ENCODE results near the gene PLEKHM1.
A peak's percentile ranks its signal among the peaks of the same experiment; 100 is the strongest.

Gene PLEKHM1

GRCh38 chr17:45413498-45413923 lies 77.0 kb downstream of the PLEKHM1 start:
- Histone ChIP-seq H3K9me2 (replicated peaks; ENCODE audit: low read depth, low read length) (no peaks in the 10 kb centered on the region), H3K4me3 (ENCODE audit: low read length, poor library complexity, severe bottlenecking) (no peak overlapping the region), H3K36me3 (ENCODE audit: insufficient read depth, low read length) (no peaks in the 10 kb centered on the region), H3K4me2 (ENCODE audit: low read depth, low read length, poor library complexity, severe bottlenecking) (no peak overlapping the region), H3F3A (ENCODE audit: low read depth) (no peaks in the 10 kb centered on the region), H3K79me2 (ENCODE audit: insufficient read depth, low read length) (peaks cover 29% of the 10 kb centered on the region), H3K9me3 (ENCODE audit: insufficient read depth, low read depth, low read length) (no peaks in the 10 kb centered on the region), H3K9ac (ENCODE audit: low read depth, low read length, poor library complexity, severe bottlenecking) (no peak overlapping the region), H2AFZ (ENCODE audit: low read length) (no peak overlapping the region), H3K4me1 (ENCODE audit: insufficient read depth, low read length, poor library complexity, severe bottlenecking) (peaks cover 38% of the 10 kb centered on the region), H4K20me1 (ENCODE audit: insufficient read depth, low read length, poor library complexity, severe bottlenecking) (peaks cover 3% of the 10 kb centered on the region), H3K27me3 (ENCODE audit: insufficient read depth, low read length, poor library complexity, severe bottlenecking) (no peaks in the 10 kb centered on the region)
- TF ChIP-seq EZH2phosphoT487 (IDR thresholded peaks at IDR 0.05; ENCODE audit: borderline replicate concordance): no peak
- TF ChIP-seq CTCF (conservative IDR thresholded peaks at IDR 0.05; ENCODE audit: low read length): no peak

GRCh38 chr17:45411348-45412105 lies 79.0 kb downstream of the PLEKHM1 start:
- Histone ChIP-seq H3K27me3 (ENCODE audit: insufficient read depth, low read length, poor library complexity, severe bottlenecking) (no peaks in the 10 kb centered on the region), H3K4me3 (ENCODE audit: low read length, poor library complexity, severe bottlenecking) (no peak overlapping the region), H3K4me2 (ENCODE audit: low read depth, low read length, poor library complexity, severe bottlenecking) (peak overlapping the region; percentile 80), H3K9me2 (replicated peaks; ENCODE audit: low read depth, low read length) (no peaks in the 10 kb centered on the region), H3K79me2 (ENCODE audit: insufficient read depth, low read length) (peaks cover 46% of the 10 kb centered on the region), H2AFZ (ENCODE audit: low read length) (no peak overlapping the region), H3F3A (ENCODE audit: low read depth) (no peaks in the 10 kb centered on the region), H3K4me1 (ENCODE audit: insufficient read depth, low read length, poor library complexity, severe bottlenecking) (peaks cover 56% of the 10 kb centered on the region), H3K36me3 (ENCODE audit: insufficient read depth, low read length) (no peaks in the 10 kb centered on the region), H4K20me1 (ENCODE audit: insufficient read depth, low read length, poor library complexity, severe bottlenecking) (peaks cover 14% of the 10 kb centered on the region), H3K9me3 (ENCODE audit: insufficient read depth, low read depth, low read length) (no peaks in the 10 kb centered on the region), H3K9ac (ENCODE audit: low read depth, low read length, poor library complexity, severe bottlenecking) (peak overlapping the region; percentile 91)
- no peak for TF ChIP-seq CTCF (conservative IDR thresholded peaks at IDR 0.05; ENCODE audit: low read length)
- no peak for TF ChIP-seq EZH2phosphoT487 (IDR thresholded peaks at IDR 0.05; ENCODE audit: borderline replicate concordance)

- H3K79me2 ChIP-seq (ENCODE audit: insufficient read depth, low read length): peaks cover 57% of the 10 kb centered on the region
- no peak for TF ChIP-seq EZH2phosphoT487 (IDR thresholded peaks at IDR 0.05; ENCODE audit: borderline replicate concordance)
- TF ChIP-seq CTCF (conservative IDR thresholded peaks at IDR 0.05; ENCODE audit: low read length): no peak; the same call in 1 of the 2 replicates
- H3K9ac ChIP-seq (ENCODE audit: low read depth, low read length, poor library complexity, severe bottlenecking): peak overlapping the region; percentile 91
- H3K4me2 ChIP-seq (ENCODE audit: low read depth, low read length, poor library complexity, severe bottlenecking): peak overlapping the region; percentile 80
- peaks cover 6% of the 10 kb centered on the region; the same call in 1 of the 2 replicates for H3K36me3 ChIP-seq (ENCODE audit: insufficient read depth, low read length)
- H3K9me2 ChIP-seq (replicated peaks; ENCODE audit: low read depth, low read length): no peaks in the 10 kb centered on the region
- H3F3A ChIP-seq (ENCODE audit: low read depth): no peaks in the 10 kb centered on the region
- H3K4me3 ChIP-seq (ENCODE audit: low read length, poor library complexity, severe bottlenecking): peak overlapping the region; percentile 87
- no peaks in the 10 kb centered on the region for H3K27me3 ChIP-seq (ENCODE audit: insufficient read depth, low read length, poor library complexity, severe bottlenecking)
- no peaks in the 10 kb centered on the region for H3K9me3 ChIP-seq (ENCODE audit: insufficient read depth, low read depth, low read length)
- peaks cover 14% of the 10 kb centered on the region for H4K20me1 ChIP-seq (ENCODE audit: insufficient read depth, low read length, poor library complexity, severe bottlenecking)
- H3K4me1 ChIP-seq (ENCODE audit: insufficient read depth, low read length, poor library complexity, severe bottlenecking): peaks cover 57% of the 10 kb centered on the region
- H2AFZ ChIP-seq (ENCODE audit: low read length): peak overlapping the region; percentile 84; the same call in 1 of the 2 replicates
Observed at GRCh38 chr17:45410144-45411091, 80.1 kb downstream of the PLEKHM1 start.
